Left ventricle myocardium inferior (tissue), 1 donor: Measurements from ENCODE around the gene SEPSECS. TPM values are rescaled to one million over a fixed set of nuclear protein-coding genes. Genes with fewer than 3 reads are reported as not detected.

Source experiments
- DNase-seq: peaks from one replicate; pipeline ENCODE4 v3.0.0-alpha.2; 2020
- H3K27ac ChIP-seq: fragments of 200-600 bp; replicated peaks from 2 replicates; pipeline ENCODE4 v1.8.0; 2021
- H3K27me3 ChIP-seq: fragments of 200-600 bp; 2 replicates; pipeline ENCODE4 v1.8.0; 2021; ENCODE audit warnings: low read depth
- H3K36me3 ChIP-seq: fragments of 200-600 bp; 2 replicates; pipeline ENCODE4 v1.8.0; 2021
- H3K4me1 ChIP-seq: fragments of 200-600 bp; 2 replicates; pipeline ENCODE4 v1.8.0; 2021
- H3K4me3 ChIP-seq: fragments of 200-600 bp; 2 replicates; pipeline ENCODE4 v1.8.0; 2021; ENCODE audit warnings: mild to moderate bottlenecking, moderate library complexity
- H3K9me3 ChIP-seq: fragments of 200-600 bp; replicated peaks from 2 replicates; pipeline ENCODE4 v1.8.0; 2021
- CTCF ChIP-seq: fragments of 200-600 bp; IDR thresholded peaks from 2 replicates; pipeline ENCODE4 v1.8.0; 2021; ENCODE audit warnings: antibody characterized with exemption, mild to moderate bottlenecking, borderline replicate concordance
- intact Hi-C: fragments of 100-400 bp; cut with micrococcal nuclease; formaldehyde crosslinking; loops from one replicate; pipeline ENCODE4 v1.11.0; 2022
- total RNA-seq: library from RNA; stranded (reverse); fragmentation: NEBNext Ultra II Directional; extraction: Animal tissue kit (Norgen Biotek cat#: 25700); gene quantifications from one replicate; pipeline ENCODE4 v1.2.1, GENCODE V29; 2021
- donor health status: DM: no; HTN: yes; CAD: no; lungs with severe emphysema.

SEPSECS gene
- total RNA-seq, 1 donor from 2014 or later = 4.9 TPM

DNA sequence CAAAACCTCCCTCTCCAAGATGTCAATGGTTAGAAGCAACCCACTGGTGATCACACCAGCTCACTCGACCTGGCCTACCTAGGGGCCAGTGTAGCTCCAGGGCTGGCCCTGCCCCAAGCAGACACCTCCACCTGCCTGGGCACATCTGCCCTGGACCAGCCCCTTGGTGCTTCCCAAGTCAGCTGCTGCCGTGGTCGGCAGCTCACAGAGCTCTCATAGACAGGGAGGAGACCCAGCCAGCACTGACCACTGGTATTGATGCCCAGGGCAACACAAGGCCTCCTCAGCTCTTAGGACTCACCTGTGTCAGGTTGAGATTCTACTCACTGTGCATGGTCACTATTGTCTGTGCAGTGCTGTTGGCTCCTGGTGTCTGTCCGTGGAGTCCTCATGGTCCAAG, 51.7 kb downstream of the SEPSECS start:
- H3K4me3 ChIP-seq = no peak overlapping the region

GRCh38 chr4:25107827-25108516, 52.3 kb downstream of the SEPSECS start:
- intact Hi-C loops = no loop called here
- Histone ChIP-seq H3K36me3 (no peaks in the 10 kb centered on the region), H3K4me3 (no peak overlapping the region), H3K27ac (peak overlapping the region; percentile 64), H3K27me3 (no peaks in the 10 kb centered on the region), H3K4me1 (peaks cover 33% of the 10 kb centered on the region), H3K9me3 (no peaks in the 10 kb centered on the region)
- no peak for TF ChIP-seq CTCF
- peak; percentile 58 for DNase-seq

More for the DNA sequence above, 51.7 kb downstream of the SEPSECS start:
- no peaks in the 10 kb centered on the region for H3K36me3 ChIP-seq
- DNase-seq = no peak
- H3K9me3 ChIP-seq = no peaks in the 10 kb centered on the region
- H3K27me3 ChIP-seq = no peaks in the 10 kb centered on the region
- TF ChIP-seq CTCF = no peak
- no peak overlapping the region for H3K27ac ChIP-seq
- H3K4me1 ChIP-seq = peaks cover 27% of the 10 kb centered on the region
- intact Hi-C loops = no loop called here

DNA sequence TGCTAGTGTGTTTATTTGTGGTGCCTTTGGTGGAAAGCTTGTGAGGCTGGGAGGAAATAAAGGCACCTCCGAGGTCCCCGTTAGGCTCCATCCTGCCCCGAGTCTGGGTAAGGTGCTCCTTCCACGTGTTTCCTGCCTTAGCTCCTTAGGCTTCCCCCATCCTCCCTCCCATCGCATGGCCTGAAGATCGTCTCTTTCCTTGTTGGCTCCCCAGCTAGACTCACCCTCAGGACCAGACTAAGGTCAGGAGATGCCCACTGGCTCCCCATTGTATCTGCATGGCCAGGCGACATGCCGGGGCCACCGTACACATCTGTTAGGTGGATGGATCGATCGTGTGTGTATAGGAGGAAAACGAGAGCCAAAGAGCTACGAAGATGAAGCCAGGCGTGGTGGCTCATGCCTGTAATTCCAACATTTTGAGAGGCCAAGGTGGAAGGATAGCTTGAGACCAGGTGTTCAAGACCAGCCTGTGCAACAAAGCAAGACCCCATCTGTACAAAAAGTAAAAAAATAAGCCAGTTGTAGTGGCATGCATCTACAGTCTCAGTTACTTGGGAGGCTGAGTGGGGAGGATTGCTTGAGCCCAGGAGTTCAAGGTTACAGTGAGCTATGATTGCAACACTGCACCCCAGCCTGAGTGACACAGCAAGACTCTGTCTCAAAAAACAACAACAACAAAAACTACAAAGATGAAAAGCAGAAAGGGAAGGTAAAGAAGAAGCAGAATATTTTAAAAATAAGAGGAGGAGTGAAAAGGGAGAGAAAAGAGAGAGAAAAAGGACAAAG, 53.7 kb downstream of the SEPSECS start:
- no peaks in the 10 kb centered on the region for H3K27me3 ChIP-seq
- H3K4me3 ChIP-seq = no peak overlapping the region
- H3K9me3 ChIP-seq = no peaks in the 10 kb centered on the region
- no peak overlapping the region for H3K27ac ChIP-seq
- intact Hi-C loops = no loop called here
- H3K36me3 ChIP-seq = no peaks in the 10 kb centered on the region
- peaks cover 35% of the 10 kb centered on the region for H3K4me1 ChIP-seq
- DNase-seq = no peak
- no peak for TF ChIP-seq CTCF

- DNase-seq = no peak
- Histone ChIP-seq H3K27me3 (no peaks in the 10 kb centered on the region), H3K9me3 (no peaks in the 10 kb centered on the region), H3K27ac (peak overlapping the region; percentile 77), H3K36me3 (no peaks in the 10 kb centered on the region), H3K4me1 (peaks cover 46% of the 10 kb centered on the region), H3K4me3 (no peak overlapping the region)
- TF ChIP-seq CTCF = no peak
- intact Hi-C loops = no loop called here
These were observed 55.7 kb downstream of the SEPSECS start for GRCh38 chr4:25104591-25104990.

GRCh38 chr4:25103418-25103817, 56.8 kb downstream of the SEPSECS start:
- TF ChIP-seq CTCF = no peak
- H3K4me1 ChIP-seq = peaks cover 57% of the 10 kb centered on the region
- H3K9me3 ChIP-seq = no peaks in the 10 kb centered on the region
- no peaks in the 10 kb centered on the region for H3K36me3 ChIP-seq
- intact Hi-C loops = no loop called here
- DNase-seq = peak; percentile 60
- H3K4me3 ChIP-seq = no peak overlapping the region
- peak overlapping the region; percentile 77 for H3K27ac ChIP-seq
- no peaks in the 10 kb centered on the region for H3K27me3 ChIP-seq
